Right ventricle myocardium superior (tissue), 1 donor: ENCODE results near the gene ORC3. TPM values are rescaled to one million over a fixed set of nuclear protein-coding genes. Genes with fewer than 3 reads are reported as not detected.
A peak's percentile ranks its signal among the peaks of the same experiment; 100 is the strongest.

Experiments used
- ATAC-seq: fragments of 200-7000 bp; cut with Tn5 transposase; one replicate; pipeline ENCODE4 v1.9.1; 2020; ENCODE audit warnings: mild to moderate bottlenecking; ENCODE audit not compliant: poor library complexity
- DNase-seq: peaks from one replicate; pipeline ENCODE4 v3.0.0-alpha.2; 2020
- intact Hi-C: fragments of 100-400 bp; cut with DNase I; formaldehyde crosslinking; loops from one replicate; pipeline ENCODE4 v1.11.2; 2022
- total RNA-seq: library from RNA; stranded (reverse); fragmentation: NEBNext Ultra II Directional; extraction: Animal tissue kit (Norgen Biotek cat#: 25700); gene quantifications from one replicate; pipeline ENCODE4 v1.2.1, GENCODE V29; 2021
- donor health status: DM: no; HTN: yes; CAD: no; lungs with severe emphysema.

Gene ORC3
- total RNA-seq, 1 donor from 2014 or later, result 17.9 TPM

- no peak for DNase-seq
- no peak for ATAC-seq
- intact Hi-C loops, result no loop called here
Measured at GRCh38 chr6:87654122-87654521, 64.2 kb downstream of the ORC3 start.

- intact Hi-C loops, result no loop called here
- no peak for DNase-seq
- ATAC-seq, result no peak
Measured at GRCh38 chr6:87654875-87655454, 65.0 kb downstream of the ORC3 start.

DNA sequence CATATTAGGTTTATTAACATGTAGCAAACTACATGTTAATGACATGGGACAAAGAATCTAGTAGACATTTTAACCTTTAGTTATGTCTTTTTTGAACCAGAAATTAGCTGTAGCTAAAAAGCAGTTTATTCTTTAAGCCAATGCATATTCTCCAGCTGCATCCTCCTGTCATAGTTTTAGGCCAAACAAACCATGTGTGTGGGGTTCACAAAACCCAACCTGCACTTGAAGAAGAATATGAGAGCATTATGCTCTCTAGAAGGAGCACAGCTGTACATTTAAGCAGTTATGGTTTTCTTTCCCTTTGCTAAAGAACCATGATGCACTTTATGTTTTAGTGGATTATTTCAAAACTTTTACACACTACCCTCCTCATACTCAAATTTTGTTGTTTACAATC, 65.9 kb downstream of the ORC3 start:
- intact Hi-C loops, result no loop called here
- DNase-seq, result no peak
- ATAC-seq, result no peak

DNA sequence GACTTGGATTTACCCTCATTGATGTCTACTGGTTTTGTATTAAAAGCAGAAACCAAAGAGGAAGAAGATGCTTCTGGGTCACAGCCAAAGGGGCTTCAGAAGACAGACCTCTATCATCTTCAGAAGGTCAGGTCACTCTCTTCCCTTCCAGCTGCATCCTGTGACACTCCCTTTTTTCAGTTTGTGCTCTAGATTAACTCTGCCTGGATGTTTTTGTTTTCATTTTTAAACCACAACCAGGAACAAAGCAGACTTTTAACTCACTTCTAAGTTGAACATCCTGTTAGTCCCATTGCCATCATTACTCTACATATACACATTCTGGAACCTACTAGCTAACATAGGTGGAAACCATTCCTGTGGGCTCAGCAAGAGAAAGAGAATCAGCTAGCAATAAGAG, 66.9 kb downstream of the ORC3 start:
- ATAC-seq (no peak), DNase-seq (no peak)
- intact Hi-C loops, result no loop called here

GRCh38 chr6:87658516-87658915, 68.6 kb downstream of the ORC3 start:
- DNase-seq, result no peak
- intact Hi-C loops, result no loop called here
- peak; percentile 30 for ATAC-seq

GRCh38 chr6:87660226-87660911, 70.4 kb downstream of the ORC3 start:
- ATAC-seq (peak; percentile 46), DNase-seq (no peak)
- intact Hi-C loops, result no loop called here

GRCh38 chr6:87661016-87661415, 71.1 kb downstream of the ORC3 start:
- intact Hi-C loops, result no loop called here
- ATAC-seq, result no peak
- no peak for DNase-seq

DNA sequence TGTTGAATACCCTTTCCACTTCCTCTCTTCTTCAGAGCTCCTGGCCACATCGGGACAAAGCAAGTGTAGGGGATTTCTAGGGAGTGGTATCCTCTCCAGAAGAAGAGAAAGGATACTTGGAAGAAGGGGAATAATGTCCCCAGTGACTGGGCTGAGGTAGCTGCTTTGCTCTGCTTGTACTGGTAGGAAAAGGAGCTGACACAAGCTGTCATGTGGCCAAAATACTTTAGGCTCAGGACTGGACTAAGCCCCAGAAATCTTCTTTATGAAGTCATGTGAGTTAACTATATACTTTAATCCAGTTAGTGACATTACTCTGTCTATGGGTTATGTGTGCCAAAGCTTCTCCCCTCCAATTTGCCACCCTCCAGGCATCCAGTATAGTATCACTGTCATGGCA, 71.6 kb downstream of the ORC3 start:
- ATAC-seq (peak; percentile 20), DNase-seq (no peak)
- intact Hi-C loops, result no loop called here

DNA sequence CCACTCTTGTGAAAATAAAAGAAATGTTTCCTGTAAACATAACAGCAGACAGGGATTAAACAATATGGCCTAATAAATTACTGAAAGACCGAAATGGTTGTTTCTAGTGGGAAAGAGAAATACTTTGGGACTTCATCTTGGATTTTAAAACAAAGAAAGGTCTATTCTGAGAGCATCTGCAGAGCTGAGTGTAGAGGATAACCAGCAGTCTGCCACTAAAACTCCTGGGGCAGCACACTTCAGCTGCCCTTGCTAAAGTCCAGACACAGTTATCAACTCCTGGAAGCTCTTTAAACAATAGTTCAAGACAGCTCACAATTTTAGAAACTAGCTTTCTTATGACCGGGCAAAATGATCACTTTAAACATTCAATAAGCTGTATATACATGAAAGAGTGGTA, 73.5 kb downstream of the ORC3 start:
- ATAC-seq, result no peak

GRCh38 chr6:87664921-87665485, 75.1 kb downstream of the ORC3 start:
- ATAC-seq, result no peak
- no peak for DNase-seq
- intact Hi-C loops, result no loop called here

More for the DNA sequence above, 73.5 kb downstream of the ORC3 start:
- no peak for DNase-seq
- intact Hi-C loops, result no loop called here

DNA sequence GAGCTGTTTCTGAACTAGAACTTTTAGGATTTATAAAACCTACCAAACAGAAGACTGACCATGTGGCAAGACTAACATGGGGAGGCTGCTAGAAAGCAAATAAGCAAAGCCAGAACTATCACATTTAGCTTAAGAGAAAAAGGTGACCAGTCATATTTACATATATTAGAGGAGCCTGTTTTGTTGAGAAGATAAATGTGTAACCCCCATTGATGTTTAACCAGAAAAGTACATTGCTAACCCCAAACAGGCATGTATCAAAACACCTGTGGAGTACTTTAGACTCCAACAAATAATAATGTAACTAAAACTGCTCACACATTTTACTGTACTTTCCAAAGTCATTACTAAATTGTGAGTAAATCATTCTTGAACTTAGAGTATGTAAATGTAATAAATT, 77.1 kb downstream of the ORC3 start:
- intact Hi-C loops, result no loop called here
- no peak for DNase-seq
- no peak for ATAC-seq

- DNase-seq (no peak), ATAC-seq (no peak)
- intact Hi-C loops, result no loop called here
Measured at GRCh38 chr6:87668013-87668412, 78.1 kb downstream of the ORC3 start.

DNA sequence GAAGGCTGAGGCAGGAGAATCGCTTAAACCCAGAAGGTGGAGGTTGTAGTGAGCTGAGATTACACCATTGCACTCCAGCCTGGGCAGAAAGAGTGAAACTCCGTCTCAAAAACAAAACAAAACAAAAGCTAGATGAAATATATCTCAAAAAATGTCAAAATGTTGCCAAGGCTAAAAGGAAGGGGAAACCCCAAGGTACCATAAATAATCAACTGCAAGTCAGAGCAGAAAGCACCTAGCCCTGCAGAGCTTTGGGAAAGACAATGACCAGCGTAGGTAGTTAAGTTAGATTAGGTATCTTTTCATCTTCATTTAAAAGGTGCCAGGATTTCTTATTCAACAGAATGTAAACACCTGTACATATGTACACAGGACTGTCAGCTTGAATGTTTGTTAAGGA, 79.1 kb downstream of the ORC3 start:
- intact Hi-C loops, result no loop called here
- no peak for DNase-seq
- ATAC-seq, result no peak

- ATAC-seq (no peak), DNase-seq (no peak)
- intact Hi-C loops, result no loop called here
Measured at GRCh38 chr6:87670707-87671106, 80.8 kb downstream of the ORC3 start.

DNA sequence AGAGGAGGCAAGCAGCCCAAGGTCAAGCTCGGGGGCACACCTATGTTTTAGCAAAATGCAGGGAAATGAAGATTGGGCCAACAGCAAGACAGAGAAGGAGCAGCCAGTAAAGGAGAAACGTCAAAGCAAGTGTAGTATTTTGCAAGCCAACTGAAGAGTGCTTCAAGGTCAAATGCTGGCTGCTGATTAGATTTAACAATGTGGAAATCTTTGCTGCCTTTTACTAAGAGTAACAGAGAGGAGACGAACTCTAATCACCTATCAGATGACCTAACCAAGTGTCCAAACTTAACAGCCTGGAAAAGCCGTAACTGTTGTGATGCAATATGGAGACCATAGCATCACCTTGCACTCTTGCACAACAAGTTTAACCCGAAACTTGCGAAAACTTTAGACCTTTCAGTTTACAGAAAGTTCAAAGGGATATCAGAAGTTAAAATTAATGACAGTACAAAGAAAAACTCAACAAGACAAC, 81.7 kb downstream of the ORC3 start:
- no peak for DNase-seq
- ATAC-seq, result peak; percentile 30
- intact Hi-C loops, result no loop called here

DNA sequence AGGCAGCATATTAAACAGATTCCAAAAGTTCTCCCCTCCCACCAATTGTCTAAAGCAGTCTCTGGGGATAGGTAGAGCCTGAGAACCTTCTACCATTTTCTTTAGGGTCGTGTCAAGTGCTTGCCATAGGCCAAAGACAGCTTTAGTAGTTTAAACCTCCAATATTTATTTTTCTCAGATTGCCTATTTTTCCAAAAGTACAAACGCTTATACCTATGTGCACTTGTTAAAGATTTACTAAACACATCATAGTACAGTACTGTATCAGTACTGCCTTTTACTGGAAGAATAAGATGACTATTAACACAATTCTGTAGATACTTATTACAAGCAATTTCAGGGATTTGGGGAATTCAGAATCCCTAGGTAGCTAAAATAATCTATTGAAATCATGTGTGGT, 82.7 kb downstream of the ORC3 start:
- DNase-seq, result no peak
- no peak for ATAC-seq
- intact Hi-C loops, result no loop called here

DNA sequence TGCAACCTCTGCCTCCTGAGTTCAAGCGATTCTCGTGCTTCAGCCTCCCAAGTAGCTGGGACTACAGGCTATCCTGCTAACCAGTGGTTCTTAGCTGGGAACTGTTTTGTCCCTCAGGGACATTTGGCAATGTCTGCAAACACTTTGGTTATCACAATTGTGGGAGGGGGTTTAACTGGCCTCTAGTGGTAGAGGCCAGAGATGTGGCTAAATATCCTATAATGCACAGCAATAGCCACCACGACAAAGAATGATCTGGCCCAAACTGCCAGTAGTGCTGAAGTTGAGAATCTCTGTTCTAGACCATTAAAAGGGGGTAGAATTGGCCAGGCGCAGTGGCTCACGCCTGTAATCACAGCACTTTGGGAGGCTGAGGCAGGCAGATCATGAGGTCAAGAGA, 83.3 kb downstream of the ORC3 start:
- no peak for DNase-seq
- intact Hi-C loops, result no loop called here

DNA sequence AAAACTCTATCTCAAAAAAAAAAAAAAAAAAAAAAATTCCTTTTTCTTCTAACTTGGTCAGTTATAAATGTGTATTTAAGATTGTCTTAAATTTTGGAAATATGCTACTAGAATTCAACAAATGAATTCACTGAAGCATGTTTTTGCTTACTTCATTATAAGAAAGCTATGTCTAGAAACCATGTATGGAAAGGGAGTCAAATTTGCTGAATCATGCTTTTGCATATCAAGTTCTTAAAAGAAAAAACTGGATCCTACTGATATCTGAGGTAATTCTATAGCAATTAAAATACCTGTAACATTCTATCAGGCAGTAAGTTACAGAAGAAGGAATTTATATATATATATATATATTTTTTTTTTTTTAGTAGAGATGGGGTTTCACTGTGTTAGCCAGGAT, 84.4 kb downstream of the ORC3 start:
- DNase-seq (no peak), ATAC-seq (no peak)
- intact Hi-C loops, result no loop called here

More for the DNA sequence above, 83.3 kb downstream of the ORC3 start:
- no peak for ATAC-seq

GRCh38 chr6:87675004-87675681, 85.2 kb downstream of the ORC3 start:
- no peak for DNase-seq
- intact Hi-C loops, result no loop called here
- peak; percentile 42 for ATAC-seq

DNA sequence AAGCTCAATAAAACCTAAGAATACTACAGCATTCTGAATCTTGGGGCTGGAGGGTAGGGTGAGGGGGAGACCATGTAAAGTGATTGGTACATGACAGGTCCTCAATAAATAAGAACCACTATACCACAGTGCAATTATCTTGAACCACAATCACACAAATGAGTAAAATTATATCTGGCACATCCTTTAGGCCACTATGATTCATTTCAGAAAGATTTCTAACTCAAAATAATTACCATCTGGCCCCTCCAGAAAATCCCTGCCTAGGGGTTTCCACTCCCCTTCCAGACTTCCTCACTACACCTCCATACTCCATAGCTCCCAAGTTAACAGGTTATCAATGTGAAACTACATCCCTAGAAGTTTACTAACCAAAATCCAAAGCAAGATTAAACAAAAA, 92.4 kb downstream of the ORC3 start:
- DNase-seq (no peak), ATAC-seq (no peak)
- intact Hi-C loops, result no loop called here
